ENCODE measurements around the gene GJA3.

GJA3 gene

DNA sequence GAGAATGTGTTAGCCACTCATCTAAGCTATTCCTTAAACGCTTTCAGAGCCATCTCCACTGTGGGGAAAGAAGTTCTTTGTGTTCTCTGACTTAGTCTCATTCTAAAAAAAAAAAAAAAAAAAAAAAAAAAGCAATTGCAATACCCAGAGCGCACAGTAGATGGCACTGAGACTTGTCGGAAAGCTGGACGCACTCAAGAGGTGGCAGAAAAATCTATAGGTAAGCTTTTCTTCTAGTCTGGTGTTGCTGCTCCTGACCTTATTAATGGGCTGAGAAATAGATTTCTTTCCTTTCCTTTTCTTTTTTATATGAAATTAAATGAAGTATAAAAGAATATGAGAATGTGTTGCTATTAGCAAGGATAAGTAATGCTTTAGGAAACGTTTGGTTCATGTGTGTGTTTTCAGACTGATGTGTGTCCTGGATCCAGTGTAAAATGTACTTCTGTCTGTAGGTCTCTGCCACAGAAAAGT, 36.5 kb upstream of the GJA3 start:
- no peak overlapping the region for H3K27ac ChIP-seq
- H3K27me3 ChIP-seq: peaks cover 50% of the 10 kb centered on the region
- H3K4me3 ChIP-seq (ENCODE audit: low read depth in 1 of 2, low read length in 1 of 2): no peak overlapping the region
- H3K36me3 ChIP-seq: no peaks in the 10 kb centered on the region
- TF ChIP-seq, protein P1, sequence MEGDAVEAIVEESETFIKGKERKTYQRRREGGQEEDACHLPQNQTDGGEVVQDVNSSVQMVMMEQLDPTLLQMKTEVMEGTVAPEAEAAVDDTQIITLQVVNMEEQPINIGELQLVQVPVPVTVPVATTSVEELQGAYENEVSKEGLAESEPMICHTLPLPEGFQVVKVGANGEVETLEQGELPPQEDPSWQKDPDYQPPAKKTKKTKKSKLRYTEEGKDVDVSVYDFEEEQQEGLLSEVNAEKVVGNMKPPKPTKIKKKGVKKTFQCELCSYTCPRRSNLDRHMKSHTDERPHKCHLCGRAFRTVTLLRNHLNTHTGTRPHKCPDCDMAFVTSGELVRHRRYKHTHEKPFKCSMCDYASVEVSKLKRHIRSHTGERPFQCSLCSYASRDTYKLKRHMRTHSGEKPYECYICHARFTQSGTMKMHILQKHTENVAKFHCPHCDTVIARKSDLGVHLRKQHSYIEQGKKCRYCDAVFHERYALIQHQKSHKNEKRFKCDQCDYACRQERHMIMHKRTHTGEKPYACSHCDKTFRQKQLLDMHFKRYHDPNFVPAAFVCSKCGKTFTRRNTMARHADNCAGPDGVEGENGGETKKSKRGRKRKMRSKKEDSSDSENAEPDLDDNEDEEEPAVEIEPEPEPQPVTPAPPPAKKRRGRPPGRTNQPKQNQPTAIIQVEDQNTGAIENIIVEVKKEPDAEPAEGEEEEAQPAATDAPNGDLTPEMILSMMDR (IDR thresholded peaks at IDR 0.05): peak; percentile 52
- H3K4me1 ChIP-seq (ENCODE audit: control insufficient read depth in 1 of 2, insufficient read depth in 1 of 2, low read depth in 1 of 2, low read length in 1 of 2): peaks cover 22 to 37% of the 10 kb centered on the region in 2 experiments
- H3K9me3 ChIP-seq: no peaks in the 10 kb centered on the region

DNA sequence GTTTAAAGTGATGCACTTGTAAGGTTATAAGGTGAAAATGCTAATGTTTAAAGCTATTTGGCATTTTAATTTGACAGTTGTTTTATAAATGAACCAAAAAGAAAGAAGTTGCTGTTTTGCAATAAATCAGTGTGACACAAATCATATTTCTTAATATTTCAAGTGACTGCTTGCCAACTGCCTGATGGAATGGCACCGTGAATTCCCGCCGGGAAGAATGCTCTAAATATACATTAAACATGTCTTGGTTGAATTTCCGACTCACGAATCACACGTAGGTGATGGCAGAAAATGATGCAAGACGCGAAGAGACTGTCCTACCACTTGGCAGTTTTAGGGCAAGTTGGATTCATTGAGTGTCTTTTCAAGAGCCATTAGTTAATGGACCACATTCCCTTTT, 34.9 kb upstream of the GJA3 start:
- peaks cover 22 to 48% of the 10 kb centered on the region in 2 experiments for H3K4me1 ChIP-seq (ENCODE audit: control insufficient read depth in 1 of 2, insufficient read depth in 1 of 2, low read depth in 1 of 2, low read length in 1 of 2)
- no peaks in the 10 kb centered on the region for H3K9me3 ChIP-seq
- no peaks in the 10 kb centered on the region for H3K36me3 ChIP-seq
- no peak overlapping the region for H3K27ac ChIP-seq
- no peak overlapping the region for H3K4me3 ChIP-seq (ENCODE audit: low read depth in 1 of 2, low read length in 1 of 2)
- TF ChIP-seq, protein P1 (IDR thresholded peaks at IDR 0.05): no peak
- H3K27me3 ChIP-seq: peaks cover 66% of the 10 kb centered on the region

DNA sequence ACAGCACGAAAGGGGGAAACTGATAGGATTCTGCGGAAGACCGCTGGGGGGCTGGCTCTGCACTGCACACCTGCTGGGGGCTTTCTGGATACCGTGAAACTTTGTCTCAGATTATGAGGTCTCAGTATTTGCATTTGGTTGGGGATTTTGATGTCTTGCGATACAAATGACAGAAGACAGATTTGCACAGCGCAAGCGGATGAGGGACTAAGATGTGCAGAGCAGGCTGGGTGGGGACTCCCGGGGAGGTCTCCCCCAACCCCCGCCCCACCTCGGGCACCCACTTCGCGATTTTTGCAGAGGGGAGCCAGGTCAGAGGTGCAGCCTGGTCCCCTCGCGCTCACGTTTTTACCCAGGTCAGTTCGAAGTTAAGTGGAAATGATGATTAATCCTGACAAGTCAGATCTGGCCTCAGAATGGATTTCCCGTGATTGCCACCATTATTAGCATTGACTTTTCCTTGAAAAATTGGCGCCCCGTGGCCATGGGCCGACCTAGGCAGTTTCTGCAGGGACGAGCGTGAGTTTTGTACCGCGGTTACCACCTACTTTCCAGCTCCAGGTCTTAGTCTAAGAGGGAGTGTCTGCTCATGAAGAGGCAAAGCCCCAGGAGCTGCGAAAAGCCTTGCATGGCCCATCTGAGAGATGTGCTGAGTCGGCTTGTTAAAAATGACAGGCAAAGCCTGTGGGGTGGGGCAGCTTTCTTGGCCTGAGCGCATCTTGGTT, 33.2 kb upstream of the GJA3 start:
- peak overlapping the region in 1 of 2 experiments; percentile 61 for H3K4me3 ChIP-seq (ENCODE audit: low read depth in 1 of 2, low read length in 1 of 2)
- no peaks in the 10 kb centered on the region for H3K36me3 ChIP-seq
- peaks cover 28 to 59% of the 10 kb centered on the region in 2 experiments for H3K4me1 ChIP-seq (ENCODE audit: control insufficient read depth in 1 of 2, insufficient read depth in 1 of 2, low read depth in 1 of 2, low read length in 1 of 2)
- H3K27ac ChIP-seq: no peak overlapping the region
- TF ChIP-seq, protein P1 (IDR thresholded peaks at IDR 0.05): no peak
- H3K27me3 ChIP-seq: peaks cover 76% of the 10 kb centered on the region
- no peaks in the 10 kb centered on the region for H3K9me3 ChIP-seq

DNA sequence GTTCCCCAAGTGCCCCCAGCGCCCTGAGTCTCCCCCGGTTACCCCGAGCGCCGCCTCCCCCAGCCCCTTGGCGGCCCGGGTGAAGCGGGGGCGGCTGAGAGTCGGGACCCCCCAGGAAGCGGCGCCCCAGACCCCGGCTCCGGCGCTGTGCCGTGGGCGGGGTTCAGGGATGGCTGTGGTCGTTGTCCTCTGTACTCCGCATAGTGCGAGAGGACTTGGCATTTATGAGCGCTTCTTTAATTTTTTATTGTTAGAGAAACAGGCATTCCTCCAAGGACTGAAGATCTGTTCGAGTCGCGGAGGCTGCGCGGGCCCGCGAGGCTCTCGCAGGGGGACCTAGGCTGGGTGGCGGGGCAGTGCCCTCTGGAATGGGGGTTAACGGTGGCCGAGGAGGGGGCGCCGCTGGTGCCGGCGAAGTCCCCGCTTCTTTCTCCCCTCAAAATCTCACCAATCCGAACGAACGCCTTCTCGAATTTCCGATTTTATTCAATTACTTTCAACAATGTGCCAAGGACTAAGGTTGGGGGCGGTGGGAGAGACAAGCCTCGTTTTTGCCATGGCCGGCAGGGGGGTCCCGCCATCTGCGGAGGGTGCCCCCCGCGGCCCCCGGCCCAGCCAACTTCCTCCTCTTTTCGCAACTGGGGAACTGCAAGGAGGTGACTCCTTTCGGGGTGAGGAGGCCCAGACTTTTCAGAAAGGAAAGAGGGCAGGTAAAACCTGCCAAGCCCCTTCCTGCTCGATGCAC, 32.5 kb upstream of the GJA3 start:
- Histone ChIP-seq H3K27me3 (peaks cover 76% of the 10 kb centered on the region), H3K36me3 (no peaks in the 10 kb centered on the region), H3K4me1 (ENCODE audit: control insufficient read depth in 1 of 2, insufficient read depth in 1 of 2, low read depth in 1 of 2, low read length in 1 of 2) (peaks cover 34 to 65% of the 10 kb centered on the region in 2 experiments), H3K4me3 (ENCODE audit: low read depth in 1 of 2, low read length in 1 of 2) (peak overlapping the region; percentile 9 to 61), H3K9me3 (no peaks in the 10 kb centered on the region), H3K27ac (no peak overlapping the region)
- TF ChIP-seq, protein P1 (IDR thresholded peaks at IDR 0.05): no peak

DNA sequence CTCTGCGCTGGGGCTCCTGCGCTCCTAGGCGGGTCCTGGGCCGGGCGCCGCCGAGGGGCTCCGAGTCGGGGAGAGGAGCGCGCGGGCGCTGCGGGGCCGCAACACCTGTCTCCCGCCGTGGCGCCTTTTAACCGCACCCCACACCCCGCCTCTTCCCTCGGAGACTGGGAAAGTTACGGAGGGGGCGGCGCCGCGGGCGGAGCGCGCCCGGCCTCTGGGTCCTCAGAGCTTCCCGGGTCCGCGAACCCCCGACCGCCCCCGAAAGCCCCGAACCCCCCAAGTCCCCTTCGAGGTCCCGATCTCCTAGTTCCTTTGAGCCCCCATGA, 31.9 kb upstream of the GJA3 start, which contains the start of gene GJB2:
Gene GJB2 (minus strand): TSS at position 103 of the 326 bp plus-strand sequence. CDS start 3,357 bp downstream, outside the sequence.
- peak within 1 kb of the TSS; percentile 29 to 61 for H3K4me3 ChIP-seq (ENCODE audit: low read depth in 1 of 2, low read length in 1 of 2)
- TF ChIP-seq, protein P1 (IDR thresholded peaks at IDR 0.05): no peak
- no peaks in the 10 kb centered on the region for H3K9me3 ChIP-seq
- no peak within 1 kb of the TSS for H3K27ac ChIP-seq
- H3K4me1 ChIP-seq (ENCODE audit: control insufficient read depth in 1 of 2, insufficient read depth in 1 of 2, low read depth in 1 of 2, low read length in 1 of 2): peaks cover 34 to 65% of the 10 kb centered on the region in 2 experiments
- H3K36me3 ChIP-seq: no peaks in the 10 kb centered on the region
- H3K27me3 ChIP-seq: peaks cover 76% of the 10 kb centered on the region

All from neutrophil (primary cell).